ENCODE results near the gene FAM83G.

Gene FAM83G

GRCh38 chr17:18987230-18987610 is 17.3 kb downstream of the FAM83G start:
- Histone ChIP-seq H3K9ac (ENCODE audit: low read length) (no peak overlapping the region), H3K27me3 (ENCODE audit: insufficient read depth, low read length, poor library complexity) (no peaks in the 10 kb centered on the region), H2AK5ac (ENCODE audit: low read length) (no peak overlapping the region), H3K79me1 (ENCODE audit: low read length) (peaks cover 11% of the 10 kb centered on the region), H3K4me2 (ENCODE audit: low read length) (no peak overlapping the region), H3K4ac (ENCODE audit: low read depth, low read length) (no peak overlapping the region), H3K79me2 (ENCODE audit: control insufficient read depth, insufficient read depth, low read length) (no peaks in the 10 kb centered on the region), H4K8ac (ENCODE audit: low read depth, low read length) (no peak overlapping the region), H4K5ac (ENCODE audit: low read length) (no peak overlapping the region), H2BK120ac (ENCODE audit: low read depth, low read length) (no peak overlapping the region), H3K18ac (ENCODE audit: low read length) (no peak overlapping the region), H2BK5ac (ENCODE audit: low read length) (no peak overlapping the region), H3K23ac (ENCODE audit: low read length) (no peak overlapping the region), H3K4me3 (ENCODE audit: low read length) (no peak overlapping the region), H3K4me1 (ENCODE audit: control insufficient read depth, low read depth, low read length) (no peaks in the 10 kb centered on the region), H3K27ac (ENCODE audit: low read depth, low read length) (no peak overlapping the region), H3K36me3 (ENCODE audit: control insufficient read depth, insufficient read depth, low read length) (peaks cover 4% of the 10 kb centered on the region), H2BK15ac (replicated peaks; ENCODE audit: low read depth) (no peak overlapping the region), H3K56ac (ENCODE audit: low read length) (no peak overlapping the region)
- DNase-seq: no peak
- WGBS (ENCODE audit: extremely low coverage, insufficient coverage, low lambda C conversion rate): no CpG with 5 or more reads among the region's 9 CpGs

DNA sequence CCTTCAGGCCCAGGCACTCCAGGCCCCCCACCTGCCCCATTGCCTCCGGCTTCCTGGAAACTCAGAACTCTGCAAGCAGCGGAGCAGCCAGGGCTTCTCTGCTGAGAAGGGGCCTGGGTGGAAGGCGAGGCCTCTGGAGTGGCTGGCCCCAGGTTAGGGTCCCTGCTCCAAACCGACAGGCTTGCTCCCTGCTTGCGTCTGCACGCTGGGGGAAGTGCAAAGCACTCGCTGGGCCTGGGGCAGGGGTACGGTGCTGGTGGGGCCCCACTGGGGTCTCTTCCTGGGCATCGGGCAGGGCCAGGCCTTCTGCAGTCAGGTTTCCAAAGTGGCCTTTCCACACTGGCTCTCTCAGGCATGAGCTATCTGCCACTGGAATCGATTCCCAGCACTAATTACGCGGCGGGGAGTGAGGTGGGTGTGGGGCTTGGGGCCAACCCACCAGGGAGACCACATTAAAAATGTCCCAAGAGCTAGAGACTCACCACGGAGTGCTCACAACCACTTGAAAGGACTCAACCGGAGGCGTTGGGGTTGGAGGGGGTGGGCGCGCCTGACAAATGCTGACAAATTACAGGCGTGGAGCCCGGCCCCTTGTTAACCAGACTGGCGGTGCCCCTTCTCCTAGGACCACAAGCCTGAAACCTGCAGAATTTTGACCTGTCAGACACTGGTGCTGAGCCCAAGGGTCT is 17.9 kb downstream of the FAM83G start:
- Histone ChIP-seq H3K4me3 (ENCODE audit: low read length) (no peak overlapping the region), H2BK5ac (ENCODE audit: low read length) (no peak overlapping the region), H3K27me3 (ENCODE audit: insufficient read depth, low read length, poor library complexity) (no peaks in the 10 kb centered on the region), H3K9ac (ENCODE audit: low read length) (no peak overlapping the region), H4K5ac (ENCODE audit: low read length) (no peak overlapping the region), H2AK5ac (ENCODE audit: low read length) (no peak overlapping the region), H3K4me2 (ENCODE audit: low read length) (no peak overlapping the region), H3K27ac (ENCODE audit: low read depth, low read length) (no peak overlapping the region), H2BK120ac (ENCODE audit: low read depth, low read length) (no peak overlapping the region), H3K56ac (ENCODE audit: low read length) (no peak overlapping the region), H3K4me1 (ENCODE audit: control insufficient read depth, low read depth, low read length) (no peaks in the 10 kb centered on the region), H4K8ac (ENCODE audit: low read depth, low read length) (no peak overlapping the region), H3K23ac (ENCODE audit: low read length) (no peak overlapping the region), H3K79me2 (ENCODE audit: control insufficient read depth, insufficient read depth, low read length) (no peaks in the 10 kb centered on the region), H2BK15ac (replicated peaks; ENCODE audit: low read depth) (no peak overlapping the region), H3K79me1 (ENCODE audit: low read length) (peaks cover 5% of the 10 kb centered on the region), H3K18ac (ENCODE audit: low read length) (no peak overlapping the region), H3K36me3 (ENCODE audit: control insufficient read depth, insufficient read depth, low read length) (peaks cover 4% of the 10 kb centered on the region), H3K4ac (ENCODE audit: low read depth, low read length) (no peak overlapping the region)
- no CpG with 5 or more reads among the region's 21 CpGs for WGBS (ENCODE audit: extremely low coverage, insufficient coverage, low lambda C conversion rate)
- DNase-seq: no peak

DNA sequence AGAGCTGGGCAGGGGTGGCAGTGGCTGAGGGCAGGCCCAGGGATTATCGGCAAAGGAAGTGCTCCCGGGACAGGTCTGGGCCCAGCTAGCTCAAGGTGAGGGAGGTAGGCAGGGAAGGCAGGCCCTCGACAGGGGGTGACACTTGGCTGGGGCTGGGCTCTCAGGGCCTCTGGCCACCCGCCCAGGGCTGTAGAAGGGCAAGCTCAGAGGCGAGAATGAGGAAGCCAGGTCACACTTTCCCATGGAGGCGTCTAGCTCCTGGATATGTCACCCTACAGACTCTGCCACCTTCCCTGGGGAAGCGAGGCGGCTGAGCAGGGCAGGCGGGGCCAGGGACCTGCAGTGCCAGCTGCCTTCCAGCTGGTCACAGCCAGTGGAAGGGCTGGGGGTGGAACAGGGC is 19.1 kb downstream of the FAM83G start:
- H3K4ac ChIP-seq (ENCODE audit: low read depth, low read length): no peak overlapping the region
- peaks cover 4% of the 10 kb centered on the region for H3K36me3 ChIP-seq (ENCODE audit: control insufficient read depth, insufficient read depth, low read length)
- H3K27ac ChIP-seq (ENCODE audit: low read depth, low read length): no peak overlapping the region
- no peak overlapping the region for H3K4me3 ChIP-seq (ENCODE audit: low read length)
- no peaks in the 10 kb centered on the region for H3K4me1 ChIP-seq (ENCODE audit: control insufficient read depth, low read depth, low read length)
- H3K27me3 ChIP-seq (ENCODE audit: insufficient read depth, low read length, poor library complexity): no peaks in the 10 kb centered on the region
- no peak overlapping the region for H2BK5ac ChIP-seq (ENCODE audit: low read length)
- no peak overlapping the region for H3K56ac ChIP-seq (ENCODE audit: low read length)
- no peak overlapping the region for H2AK5ac ChIP-seq (ENCODE audit: low read length)
- no peak overlapping the region for H3K4me2 ChIP-seq (ENCODE audit: low read length)
- no peak overlapping the region for H2BK15ac ChIP-seq (replicated peaks; ENCODE audit: low read depth)
- no peak overlapping the region for H3K23ac ChIP-seq (ENCODE audit: low read length)
- WGBS (ENCODE audit: extremely low coverage, insufficient coverage, low lambda C conversion rate): no CpG with 5 or more reads among the region's 9 CpGs
- no peak for DNase-seq
- no peak overlapping the region for H4K5ac ChIP-seq (ENCODE audit: low read length)
- H3K79me1 ChIP-seq (ENCODE audit: low read length): peaks cover 2% of the 10 kb centered on the region
- no peak overlapping the region for H3K9ac ChIP-seq (ENCODE audit: low read length)
- no peak overlapping the region for H4K8ac ChIP-seq (ENCODE audit: low read depth, low read length)
- H3K18ac ChIP-seq (ENCODE audit: low read length): no peak overlapping the region
- H2BK120ac ChIP-seq (ENCODE audit: low read depth, low read length): no peak overlapping the region
- no peaks in the 10 kb centered on the region for H3K79me2 ChIP-seq (ENCODE audit: control insufficient read depth, insufficient read depth, low read length)

DNA sequence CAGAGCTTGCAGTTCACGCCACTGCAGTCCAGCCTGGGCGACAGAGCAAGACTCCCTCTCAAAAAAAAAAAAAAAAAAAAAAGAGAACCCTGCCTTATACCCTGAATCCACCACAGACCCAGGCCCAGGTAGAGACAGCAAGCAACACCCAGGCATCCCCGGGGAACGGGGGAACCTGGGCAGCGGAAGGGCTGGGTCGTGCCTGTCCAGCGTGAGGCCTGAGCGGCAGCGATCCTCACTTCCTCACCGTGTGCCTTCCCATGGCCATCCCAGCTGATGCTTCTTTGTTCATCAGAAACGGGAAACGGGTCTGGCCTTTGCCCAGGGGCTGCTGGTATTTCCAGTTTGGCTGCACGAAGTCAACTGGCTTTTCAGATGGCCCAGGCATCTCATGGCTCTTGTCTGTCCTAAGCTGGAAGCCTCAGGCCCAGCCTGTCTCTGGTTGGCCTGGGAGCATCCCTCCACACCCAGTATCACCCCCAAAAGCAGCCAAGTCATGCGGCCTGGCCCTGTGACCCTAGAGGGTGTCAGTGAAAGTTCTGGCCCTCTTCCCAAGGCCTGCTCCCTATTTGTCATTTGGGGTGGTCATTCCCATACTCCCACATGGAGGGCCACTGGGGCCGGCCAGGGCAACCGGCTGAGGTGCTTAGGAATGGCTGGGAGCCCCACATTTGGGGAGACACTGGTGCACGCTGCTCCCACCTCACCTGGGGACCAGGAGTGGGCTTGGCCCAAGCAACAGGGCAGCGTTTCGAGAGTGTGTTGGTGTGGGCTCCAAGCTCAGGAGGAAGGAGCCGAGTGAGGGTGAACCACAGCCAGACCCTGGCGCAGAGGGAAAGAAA is 20.1 kb downstream of the FAM83G start:
- H2BK15ac ChIP-seq (replicated peaks; ENCODE audit: low read depth): no peak overlapping the region

DNA sequence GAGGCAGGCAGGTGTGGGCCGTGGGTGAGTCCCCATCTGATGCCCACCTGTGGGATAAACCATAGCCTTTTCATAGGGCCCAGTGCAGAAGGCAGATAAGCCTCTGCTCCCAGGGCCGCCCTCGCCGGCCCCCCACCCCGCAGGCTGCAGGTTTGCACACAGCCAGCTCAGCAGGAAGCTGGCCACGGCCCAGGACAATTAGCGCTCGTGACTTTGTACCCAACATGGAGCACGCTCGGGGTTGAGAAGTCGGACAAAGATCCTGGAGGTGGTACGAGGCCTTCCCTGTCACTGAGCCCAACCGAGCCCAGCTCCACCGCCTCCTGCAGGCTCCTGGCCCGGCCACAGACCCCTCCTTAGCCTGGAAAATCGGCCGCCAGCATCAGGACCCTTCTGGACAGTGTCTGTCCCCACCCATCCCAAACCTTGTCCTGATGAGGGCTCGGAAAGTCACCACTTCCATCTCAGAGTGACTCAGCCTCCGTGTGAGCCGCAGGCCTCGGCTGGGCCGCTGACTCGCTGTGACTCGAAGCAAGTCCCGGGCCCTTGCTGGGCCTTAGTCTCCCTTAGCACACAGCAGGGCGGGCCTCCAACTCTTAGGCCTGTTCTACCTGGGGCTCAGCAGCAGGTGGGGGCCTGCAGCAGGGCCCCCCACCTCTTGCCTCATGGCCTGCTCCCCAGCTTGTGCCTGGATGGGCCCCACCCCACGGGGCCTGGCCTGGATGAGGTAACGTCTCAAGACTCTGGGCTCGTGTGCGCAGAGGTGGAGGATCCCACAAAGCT is 22.7 kb downstream of the FAM83G start:
- H4K5ac ChIP-seq (ENCODE audit: low read length): no peak overlapping the region
- no peak overlapping the region for H3K4me2 ChIP-seq (ENCODE audit: low read length)
- H2AK5ac ChIP-seq (ENCODE audit: low read length): no peak overlapping the region
- no peak overlapping the region for H2BK15ac ChIP-seq (replicated peaks; ENCODE audit: low read depth)
- peak; percentile 74 for DNase-seq
- H3K79me2 ChIP-seq (ENCODE audit: control insufficient read depth, insufficient read depth, low read length): no peaks in the 10 kb centered on the region
- no peaks in the 10 kb centered on the region for H3K4me1 ChIP-seq (ENCODE audit: control insufficient read depth, low read depth, low read length)
- H3K36me3 ChIP-seq (ENCODE audit: control insufficient read depth, insufficient read depth, low read length): peaks cover 6% of the 10 kb centered on the region
- no peak overlapping the region for H3K9ac ChIP-seq (ENCODE audit: low read length)
- no peak overlapping the region for H3K18ac ChIP-seq (ENCODE audit: low read length)
- H3K4ac ChIP-seq (ENCODE audit: low read depth, low read length): no peak overlapping the region
- H3K27me3 ChIP-seq (ENCODE audit: insufficient read depth, low read length, poor library complexity): no peaks in the 10 kb centered on the region
- H3K4me3 ChIP-seq (ENCODE audit: low read length): no peak overlapping the region
- no peak overlapping the region for H3K23ac ChIP-seq (ENCODE audit: low read length)
- no peak overlapping the region for H2BK5ac ChIP-seq (ENCODE audit: low read length)
- no peaks in the 10 kb centered on the region for H3K79me1 ChIP-seq (ENCODE audit: low read length)
- H4K8ac ChIP-seq (ENCODE audit: low read depth, low read length): no peak overlapping the region
- no CpG with 5 or more reads among the region's 30 CpGs for WGBS (ENCODE audit: extremely low coverage, insufficient coverage, low lambda C conversion rate)
- no peak overlapping the region for H2BK120ac ChIP-seq (ENCODE audit: low read depth, low read length)
- no peak overlapping the region for H3K27ac ChIP-seq (ENCODE audit: low read depth, low read length)
- H3K56ac ChIP-seq (ENCODE audit: low read length): peak overlapping the region; percentile 25

More for the DNA sequence above, 20.1 kb downstream of the FAM83G start:
- no peak for DNase-seq
- WGBS (ENCODE audit: extremely low coverage, insufficient coverage, low lambda C conversion rate): no CpG with 5 or more reads among the region's 21 CpGs
- Histone ChIP-seq H3K79me1 (ENCODE audit: low read length) (no peaks in the 10 kb centered on the region), H4K8ac (ENCODE audit: low read depth, low read length) (no peak overlapping the region), H4K5ac (ENCODE audit: low read length) (no peak overlapping the region), H3K79me2 (ENCODE audit: control insufficient read depth, insufficient read depth, low read length) (no peaks in the 10 kb centered on the region), H3K9ac (ENCODE audit: low read length) (no peak overlapping the region), H3K18ac (ENCODE audit: low read length) (no peak overlapping the region), H3K56ac (ENCODE audit: low read length) (no peak overlapping the region), H3K23ac (ENCODE audit: low read length) (no peak overlapping the region), H2AK5ac (ENCODE audit: low read length) (no peak overlapping the region), H3K4me1 (ENCODE audit: control insufficient read depth, low read depth, low read length) (no peaks in the 10 kb centered on the region), H3K4ac (ENCODE audit: low read depth, low read length) (no peak overlapping the region), H3K27me3 (ENCODE audit: insufficient read depth, low read length, poor library complexity) (no peaks in the 10 kb centered on the region), H2BK5ac (ENCODE audit: low read length) (no peak overlapping the region), H3K4me3 (ENCODE audit: low read length) (no peak overlapping the region), H3K27ac (ENCODE audit: low read depth, low read length) (no peak overlapping the region), H3K36me3 (ENCODE audit: control insufficient read depth, insufficient read depth, low read length) (peaks cover 4% of the 10 kb centered on the region), H3K4me2 (ENCODE audit: low read length) (no peak overlapping the region), H2BK120ac (ENCODE audit: low read depth, low read length) (no peak overlapping the region)
